NCI-H1105 (cell line): ENCODE measurements around the gene URAD.
A peak's percentile ranks its signal among the peaks of the same experiment; 100 is the strongest.
"Not testable (repeated sequence)": the region's sequence is repeated elsewhere in the genome, so short reads cannot be mapped to it uniquely, and the experiment has no call there.

Experiments
- DNase-seq: peaks from one replicate; lab custom pipeline; 2025; lab: John Stamatoyannopoulos, UW

Gene URAD

DNA sequence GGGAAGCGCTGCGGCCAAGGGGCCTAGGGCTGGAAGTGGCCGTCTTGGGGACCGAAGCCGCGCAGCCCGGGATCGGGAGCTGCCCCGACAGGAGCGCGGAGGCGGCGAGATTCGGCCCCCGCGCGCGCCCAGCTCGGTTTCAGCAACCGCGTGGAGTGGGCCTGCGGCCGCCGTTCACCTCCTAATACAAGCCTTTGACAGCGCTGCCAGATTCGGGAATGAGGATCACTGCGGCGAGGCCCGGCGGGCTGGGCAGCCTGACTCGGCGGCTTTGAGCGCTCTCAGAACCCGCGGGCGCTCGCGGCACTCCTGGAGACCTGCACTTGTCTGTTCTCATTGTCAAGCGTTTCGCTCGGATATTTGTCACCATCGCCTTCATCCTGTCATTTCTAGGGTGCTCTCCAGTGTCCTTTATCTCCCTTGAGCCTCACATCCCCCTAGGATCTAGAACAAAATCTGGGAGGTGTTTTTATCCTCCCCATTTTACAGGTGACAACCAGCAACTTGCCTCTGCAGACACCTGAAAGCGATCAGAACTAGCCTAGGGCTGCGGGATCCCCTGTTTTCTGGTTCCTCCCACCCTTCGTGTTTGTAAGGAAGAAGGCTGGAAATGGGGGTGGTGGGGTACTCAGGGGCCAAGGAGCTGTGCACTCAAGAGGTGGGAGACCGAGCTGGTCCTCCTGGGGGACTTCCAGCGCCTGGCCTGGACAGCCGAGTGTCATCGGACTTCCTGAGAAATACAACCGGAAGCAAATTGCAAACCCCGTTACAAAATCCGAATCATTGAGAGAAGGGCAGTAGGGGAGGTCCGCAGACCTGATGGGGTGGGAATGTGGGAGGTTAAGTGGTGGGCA, 17.9 kb downstream of the URAD start:
- DNase-seq = no peak

DNA sequence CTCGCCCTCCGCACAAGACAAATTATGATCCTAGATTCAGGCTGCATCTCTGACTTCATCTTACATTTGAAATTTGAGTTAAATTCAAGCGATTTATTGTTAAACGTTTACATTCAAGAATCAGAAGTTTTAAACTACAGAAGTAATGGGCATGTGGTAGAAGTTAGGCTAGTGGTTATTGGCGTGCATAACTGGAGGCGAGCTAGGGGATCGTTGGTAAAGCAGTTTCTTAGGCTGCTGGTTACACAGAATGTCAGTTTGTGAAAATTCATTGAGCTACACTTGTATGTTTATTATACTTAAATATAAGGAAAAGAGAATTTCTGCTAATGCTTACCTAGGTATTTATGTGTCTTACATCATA, 18.6 kb downstream of the URAD start:
- no peak for DNase-seq

DNA sequence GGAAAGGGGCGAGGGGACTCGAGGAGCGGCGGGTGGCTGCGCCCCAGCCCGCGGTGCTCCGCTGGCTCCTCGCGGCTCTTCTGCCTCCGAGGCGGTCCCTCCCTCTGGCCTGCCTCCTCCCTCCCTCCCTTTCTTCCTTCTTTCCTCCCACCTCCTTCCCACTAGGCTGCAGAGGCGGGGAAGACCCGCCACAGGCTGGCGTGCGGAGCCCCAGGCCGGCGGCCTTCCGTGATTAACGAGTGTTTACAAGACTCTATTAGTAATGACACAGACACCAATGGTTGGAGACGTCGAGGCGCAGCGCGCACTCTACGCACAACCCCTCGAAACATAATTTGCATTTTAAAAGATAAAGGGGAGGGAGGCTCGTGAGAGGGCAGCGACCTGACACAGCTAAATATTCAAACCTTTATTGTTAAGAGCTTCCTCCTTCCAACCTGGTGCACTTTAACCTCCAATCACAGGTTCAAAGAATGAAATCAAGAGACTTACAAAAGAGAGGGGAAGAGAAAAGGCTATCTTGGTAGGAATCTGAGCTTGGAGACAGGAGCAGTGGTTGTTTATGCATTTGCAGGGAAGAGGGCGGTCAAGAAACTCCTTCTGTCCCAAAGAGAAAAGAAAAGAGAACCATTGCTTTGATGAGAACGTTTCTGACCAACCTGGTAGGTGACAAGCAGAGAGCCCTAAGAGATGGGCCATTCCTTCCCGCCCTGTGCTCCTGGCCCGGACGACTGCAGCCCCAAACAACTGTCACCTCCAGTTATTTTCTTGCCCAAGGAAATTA, 19.2 kb downstream of the URAD start, which contains the start of gene CDX2:
CDX2 (minus strand) TSS at position 234 of the 784 bp plus-strand sequence. CDS start 309 bp downstream, outside the sequence.
- peak; percentile 51 for DNase-seq

DNA sequence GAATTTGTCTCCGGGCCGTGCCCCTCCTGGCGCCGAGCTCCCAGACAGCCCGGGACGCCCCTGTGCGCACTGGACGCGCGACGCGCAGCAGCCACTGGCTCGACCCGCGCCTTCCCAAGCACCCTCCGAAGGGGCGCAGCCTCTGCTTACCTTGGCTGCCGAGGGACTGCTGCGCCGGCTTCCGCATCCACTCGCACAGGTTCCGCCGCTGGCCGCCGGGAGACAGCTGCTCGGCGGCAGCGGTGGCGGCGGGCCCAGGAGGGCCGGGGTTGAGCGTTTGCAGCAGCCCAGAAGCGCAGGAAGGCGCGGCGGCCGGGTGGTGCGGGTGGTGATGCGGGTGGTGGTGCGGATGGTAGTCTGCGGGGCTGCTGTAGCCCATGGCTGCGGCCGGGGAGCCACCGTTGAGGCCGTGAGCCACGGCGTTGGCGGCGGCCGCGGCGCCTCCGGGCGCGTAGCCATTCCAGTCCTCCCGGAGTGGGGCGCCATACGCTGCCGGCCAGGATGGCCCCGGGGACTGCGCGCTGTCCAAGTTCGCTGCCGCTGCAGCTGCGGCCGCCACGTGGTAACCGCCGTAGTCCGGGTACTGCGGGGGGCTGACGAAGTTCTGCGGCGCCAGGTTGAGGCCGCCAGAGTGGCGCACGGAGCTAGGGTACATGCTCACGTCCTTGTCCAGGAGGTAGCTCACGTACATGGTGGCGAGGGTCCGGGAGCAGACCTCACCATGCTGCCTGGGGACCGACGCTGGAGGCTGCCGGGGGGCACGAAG, 20.0 kb downstream of the URAD start:
- peak; percentile 33 for DNase-seq

DNA sequence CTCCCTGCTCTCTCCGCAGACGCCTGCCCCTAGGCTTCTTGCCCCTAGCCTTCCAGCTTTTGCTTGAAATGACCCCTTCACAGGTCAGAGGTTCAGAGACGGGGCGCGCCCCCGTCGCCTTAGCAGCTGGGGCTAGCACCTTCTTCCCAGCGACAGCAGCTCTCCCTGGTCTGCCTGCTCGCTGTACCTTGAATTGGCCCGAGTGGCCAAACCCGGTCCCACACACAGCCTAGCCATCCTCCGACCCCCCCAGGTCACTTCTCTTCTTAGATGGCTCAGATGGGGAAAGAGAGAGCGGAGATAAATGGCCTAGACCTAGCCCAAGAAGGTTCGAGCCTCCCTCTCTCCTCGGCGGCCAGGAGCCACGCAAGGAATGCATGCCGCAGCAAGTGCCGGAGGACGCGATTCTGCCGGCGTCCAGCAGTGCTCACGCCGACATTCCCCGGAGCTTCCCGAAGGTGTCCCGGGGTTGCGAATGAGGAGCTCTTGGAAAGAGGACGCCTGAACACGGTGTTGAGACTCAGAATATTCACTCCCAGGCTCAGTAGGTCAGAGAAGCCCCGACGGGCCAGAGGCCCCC, 20.7 kb downstream of the URAD start:
- DNase-seq = no peak

DNA sequence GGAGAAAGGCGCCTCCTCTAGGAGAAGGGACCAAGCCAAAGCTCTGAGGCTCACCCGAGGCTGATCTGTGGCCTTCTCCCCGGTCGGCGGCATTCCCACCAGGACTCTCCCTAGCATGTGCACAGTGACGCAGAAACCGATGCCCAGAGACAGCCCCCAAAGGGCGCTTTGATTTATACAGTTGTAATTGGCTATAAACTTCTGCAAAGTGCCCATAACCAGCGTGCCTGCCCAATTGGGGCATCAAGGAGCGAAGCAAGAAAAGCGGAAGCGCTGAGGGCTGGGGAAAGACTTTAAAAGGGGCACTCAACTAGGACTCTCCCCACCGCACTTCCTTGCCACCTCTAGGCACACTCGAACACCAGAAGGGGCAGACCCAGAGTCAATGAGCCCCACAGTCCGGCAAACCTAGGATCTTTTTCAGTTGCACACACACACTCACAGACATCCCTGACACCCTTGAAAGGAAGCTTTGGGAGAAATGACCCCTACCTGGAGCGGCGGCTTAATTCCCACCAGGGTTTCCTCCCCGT, 21.2 kb downstream of the URAD start:
- no peak for DNase-seq

DNA sequence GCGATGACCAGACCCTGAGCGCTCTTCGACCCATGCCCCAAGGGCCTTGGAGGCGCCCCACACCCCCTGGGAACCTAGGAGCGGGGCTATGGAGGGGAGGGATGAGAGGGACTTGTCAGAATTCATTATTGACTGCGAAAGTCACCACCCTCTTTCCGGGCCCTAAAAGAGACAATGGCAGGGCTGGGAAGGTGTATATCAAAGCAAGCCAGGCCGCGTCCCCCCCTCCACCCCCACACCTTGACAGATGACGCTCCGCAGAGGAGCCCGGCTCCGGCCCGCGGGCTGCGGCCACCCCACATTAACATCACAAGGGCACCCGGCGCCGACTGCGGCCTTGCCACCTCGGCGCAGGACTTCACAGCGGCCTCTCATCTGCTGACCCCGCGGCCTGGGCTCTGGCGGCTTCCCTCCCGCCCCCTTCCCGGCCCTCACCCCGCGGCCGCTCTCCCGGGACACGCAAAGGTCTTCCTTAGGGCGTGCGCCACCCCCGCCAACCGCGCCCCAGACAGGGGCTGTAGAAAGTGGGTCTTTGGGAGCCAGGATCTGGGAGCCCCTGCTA, 21.8 kb downstream of the URAD start:
- no peak for DNase-seq

DNA sequence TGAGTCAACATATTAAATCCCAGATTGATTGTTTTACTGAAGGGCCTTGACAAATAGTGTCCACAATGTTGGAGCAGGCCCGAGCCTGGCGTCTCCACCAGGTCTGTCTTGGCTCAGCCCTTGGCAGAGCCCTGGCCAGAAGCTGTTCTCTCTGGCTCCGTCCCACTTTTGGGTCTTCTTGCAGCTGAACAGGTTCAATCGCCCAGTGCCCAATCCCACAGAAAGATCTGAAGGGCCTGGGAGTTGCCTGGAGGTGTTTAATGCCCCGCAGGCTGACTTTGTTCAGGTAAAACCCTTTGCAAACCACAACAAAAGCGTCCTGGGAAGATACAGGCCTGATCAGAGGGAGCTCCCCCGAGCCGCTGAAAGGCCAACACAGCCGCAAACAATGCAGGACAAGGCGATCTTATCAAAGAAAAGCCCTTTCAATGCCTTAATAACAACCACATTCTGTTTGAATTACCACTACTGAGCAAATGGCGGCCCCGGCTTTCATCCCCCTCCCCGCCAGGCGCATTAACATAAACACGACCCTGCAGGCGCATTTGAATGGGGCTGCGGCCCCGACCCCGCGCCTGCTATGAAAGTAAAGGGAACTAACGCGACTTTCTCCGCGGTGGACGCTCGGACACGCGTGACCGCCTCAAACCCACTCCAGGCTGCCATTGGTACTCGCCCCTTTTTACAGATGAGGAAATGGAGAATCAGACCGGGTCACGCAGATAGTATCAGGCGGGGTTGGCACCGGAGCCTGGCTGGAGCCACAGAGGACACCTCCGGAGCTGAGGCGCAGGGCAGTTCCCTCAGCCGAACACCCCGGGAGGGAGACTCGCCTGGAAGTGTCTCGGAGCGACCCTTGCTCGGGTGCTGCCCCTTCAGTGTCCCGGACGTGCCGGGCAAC, 22.5 kb downstream of the URAD start:
- no peak for DNase-seq

DNA sequence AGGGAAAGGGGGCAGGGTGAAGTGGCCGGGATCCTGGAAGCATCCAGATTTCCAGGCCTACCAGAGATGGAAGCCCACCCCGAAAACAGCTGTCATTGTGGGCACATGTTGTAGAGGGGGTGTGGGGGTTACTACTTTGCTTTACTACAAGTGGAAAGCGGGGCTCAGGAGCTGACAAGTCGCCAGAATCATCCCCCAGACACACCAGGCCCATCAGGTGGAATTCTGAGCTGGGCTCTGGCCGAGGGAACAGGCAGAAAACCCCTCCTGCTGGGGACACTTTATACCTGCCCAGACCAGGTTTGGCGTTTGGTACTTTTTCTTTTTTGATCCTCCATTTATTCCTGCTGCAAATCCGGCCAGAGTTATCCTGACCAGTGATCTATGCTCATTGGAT, 23.2 kb downstream of the URAD start:
- DNase-seq = no peak

DNA sequence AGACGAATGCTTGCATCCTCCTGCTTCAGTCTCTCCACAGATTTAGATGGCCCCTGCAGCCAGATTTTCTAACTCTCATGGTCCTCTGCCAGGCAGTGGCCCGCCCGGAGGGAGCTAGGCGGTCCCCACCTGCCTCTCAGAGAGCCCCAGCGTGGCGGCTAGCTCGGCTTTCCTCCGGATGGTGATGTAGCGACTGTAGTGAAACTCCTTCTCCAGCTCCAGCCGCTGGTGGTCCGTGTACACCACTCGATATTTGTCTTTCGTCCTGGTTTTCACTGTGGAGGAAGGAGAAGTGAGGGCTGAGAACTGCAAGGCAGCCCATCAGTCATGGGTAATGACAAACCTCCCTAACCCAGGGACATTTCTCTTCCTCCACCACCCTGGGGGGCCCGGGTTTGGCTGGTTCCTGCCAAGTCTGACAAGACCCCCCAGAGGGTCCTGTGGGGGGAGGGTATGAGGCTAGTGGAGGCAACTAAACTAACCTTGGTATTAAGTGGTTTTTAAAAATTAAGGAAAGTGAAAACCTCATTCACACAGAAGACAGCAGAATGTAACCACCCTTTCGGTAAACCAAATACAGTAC, 23.7 kb downstream of the URAD start:
- no peak for DNase-seq

DNA sequence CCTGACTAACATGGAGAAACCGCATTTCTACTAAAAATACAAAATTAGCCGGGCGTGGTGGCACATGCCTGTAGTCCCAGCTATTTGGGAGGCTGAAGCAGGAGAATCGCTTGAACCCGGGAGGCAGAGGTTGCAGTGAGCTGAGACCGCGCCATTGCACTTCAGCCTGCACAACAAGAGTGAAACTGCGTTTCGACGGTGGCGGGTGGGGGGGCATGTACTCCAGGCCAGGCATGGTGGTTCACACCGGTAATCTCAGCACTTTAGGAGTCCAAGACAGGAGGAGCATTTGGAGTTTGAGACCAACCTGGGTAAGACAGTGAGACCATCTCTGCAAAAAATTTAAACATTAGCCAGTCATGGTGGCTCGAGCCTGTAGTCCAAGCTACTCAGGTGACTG, 24.3 kb downstream of the URAD start:
- DNase-seq = not testable (repeated sequence)

DNA sequence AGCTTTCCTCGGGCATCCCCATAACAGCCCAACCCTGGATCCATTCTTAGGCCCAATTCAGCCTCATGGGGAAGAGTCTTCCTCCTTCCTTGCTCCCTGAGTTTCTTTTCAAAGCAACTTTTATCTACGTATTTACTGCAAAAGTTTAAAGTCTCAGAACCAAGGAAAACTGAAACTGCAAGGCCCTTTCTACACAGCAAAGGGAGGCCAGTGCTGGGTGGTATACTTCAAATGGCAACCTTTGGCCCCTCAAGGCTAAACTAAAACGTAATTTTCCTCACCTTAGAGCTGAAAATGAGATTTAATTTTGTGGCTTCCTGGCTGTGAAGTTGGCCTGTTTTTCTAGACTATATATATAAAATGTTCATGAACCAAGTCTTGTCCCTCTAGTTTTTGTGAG, 25.0 kb downstream of the URAD start:
- no peak for DNase-seq

DNA sequence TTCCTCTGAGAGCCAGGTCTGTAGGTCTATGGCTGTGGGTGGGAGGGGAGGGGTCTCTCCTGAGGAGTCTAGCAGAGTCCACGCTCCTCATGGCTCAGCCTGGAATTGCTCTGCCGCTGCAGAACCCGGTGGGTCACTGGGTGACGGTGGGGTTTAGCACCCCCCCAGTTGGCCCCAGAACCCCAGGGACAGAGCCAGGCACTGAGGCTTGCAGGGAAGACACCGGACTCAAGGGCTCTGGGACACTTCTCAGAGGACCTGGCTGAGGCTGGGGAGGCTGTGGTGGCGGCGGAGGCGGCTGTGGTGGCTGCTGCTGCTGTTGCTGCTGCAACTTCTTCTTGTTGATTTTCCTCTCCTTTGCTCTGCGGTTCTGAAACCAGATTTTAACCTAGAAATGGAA, 25.5 kb downstream of the URAD start:
- no peak for DNase-seq

DNA sequence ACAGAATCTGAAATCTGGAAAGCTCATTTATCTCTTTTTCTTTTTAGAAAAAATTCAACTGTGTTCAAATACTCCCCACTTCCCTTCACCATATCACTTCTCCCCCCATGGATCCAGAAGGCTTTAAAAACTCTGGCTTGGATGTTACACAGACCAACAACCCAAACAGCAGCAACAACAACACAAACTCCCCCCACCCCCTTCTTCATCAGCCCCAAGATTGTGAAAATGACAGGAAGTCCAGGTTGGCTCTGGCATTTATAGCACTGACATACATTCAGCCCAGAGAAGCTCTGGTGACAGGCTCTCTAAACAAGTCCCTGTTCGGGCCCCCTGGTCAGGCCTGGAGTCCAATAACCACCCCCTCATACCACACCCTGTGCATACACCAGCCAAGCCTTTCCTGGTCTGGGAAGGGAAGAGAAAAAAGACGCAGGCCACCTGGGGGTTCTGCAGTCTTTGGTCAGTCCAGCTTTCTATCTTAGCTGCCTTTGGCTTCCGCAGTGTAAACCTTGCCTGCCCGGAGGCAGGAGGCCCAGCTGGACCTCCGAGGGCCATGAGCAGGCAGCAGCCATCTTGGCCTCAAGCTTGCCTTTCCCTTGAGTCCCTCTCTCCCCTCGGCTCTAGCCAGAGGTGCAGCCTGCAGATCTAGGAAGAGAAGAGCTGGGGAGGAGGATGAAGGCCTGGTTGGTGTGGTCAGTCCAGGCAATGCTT, 26.2 kb downstream of the URAD start:
- no peak for DNase-seq

DNA sequence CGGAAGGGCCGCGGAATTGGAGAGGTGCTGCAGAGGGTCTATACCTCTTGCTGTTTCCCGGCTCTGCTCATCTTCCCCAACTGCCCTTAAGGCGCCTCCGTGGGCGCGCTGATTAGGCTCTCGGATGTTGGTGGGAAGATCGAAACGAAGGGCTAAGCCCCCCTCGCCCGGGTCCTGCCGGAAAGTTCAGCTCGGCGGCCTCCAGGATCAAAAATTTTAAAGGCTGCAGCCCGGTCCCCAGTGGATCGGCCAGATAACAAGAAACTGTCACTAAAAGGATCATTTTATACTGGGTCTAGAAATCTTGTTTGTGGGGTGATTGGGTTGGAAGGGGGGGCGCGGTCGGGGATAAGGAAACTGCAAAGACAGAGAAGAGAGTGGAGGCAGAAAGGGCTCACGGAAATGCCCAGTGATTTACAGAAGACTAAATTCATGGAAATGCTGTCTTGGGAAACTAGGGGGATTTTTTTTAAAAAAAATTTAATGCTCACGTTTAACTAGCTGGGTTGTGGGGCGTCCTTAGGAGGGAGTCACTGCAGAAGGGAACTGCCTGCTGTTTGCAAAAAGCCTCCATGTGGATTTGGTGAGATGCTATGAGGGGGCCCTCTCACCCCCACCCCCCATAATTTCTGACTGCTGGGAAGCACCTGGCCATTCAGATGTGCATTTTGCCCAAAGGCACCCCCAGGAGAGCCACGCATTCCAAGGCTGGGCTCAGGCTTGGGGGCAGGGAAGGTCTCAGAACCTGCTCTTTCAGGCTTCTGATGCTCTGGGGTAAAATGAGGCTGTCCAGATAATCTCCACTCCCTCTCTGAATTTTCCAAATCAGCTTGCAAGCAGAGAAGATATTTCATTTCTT, 27.0 kb downstream of the URAD start:
- DNase-seq = no peak

DNA sequence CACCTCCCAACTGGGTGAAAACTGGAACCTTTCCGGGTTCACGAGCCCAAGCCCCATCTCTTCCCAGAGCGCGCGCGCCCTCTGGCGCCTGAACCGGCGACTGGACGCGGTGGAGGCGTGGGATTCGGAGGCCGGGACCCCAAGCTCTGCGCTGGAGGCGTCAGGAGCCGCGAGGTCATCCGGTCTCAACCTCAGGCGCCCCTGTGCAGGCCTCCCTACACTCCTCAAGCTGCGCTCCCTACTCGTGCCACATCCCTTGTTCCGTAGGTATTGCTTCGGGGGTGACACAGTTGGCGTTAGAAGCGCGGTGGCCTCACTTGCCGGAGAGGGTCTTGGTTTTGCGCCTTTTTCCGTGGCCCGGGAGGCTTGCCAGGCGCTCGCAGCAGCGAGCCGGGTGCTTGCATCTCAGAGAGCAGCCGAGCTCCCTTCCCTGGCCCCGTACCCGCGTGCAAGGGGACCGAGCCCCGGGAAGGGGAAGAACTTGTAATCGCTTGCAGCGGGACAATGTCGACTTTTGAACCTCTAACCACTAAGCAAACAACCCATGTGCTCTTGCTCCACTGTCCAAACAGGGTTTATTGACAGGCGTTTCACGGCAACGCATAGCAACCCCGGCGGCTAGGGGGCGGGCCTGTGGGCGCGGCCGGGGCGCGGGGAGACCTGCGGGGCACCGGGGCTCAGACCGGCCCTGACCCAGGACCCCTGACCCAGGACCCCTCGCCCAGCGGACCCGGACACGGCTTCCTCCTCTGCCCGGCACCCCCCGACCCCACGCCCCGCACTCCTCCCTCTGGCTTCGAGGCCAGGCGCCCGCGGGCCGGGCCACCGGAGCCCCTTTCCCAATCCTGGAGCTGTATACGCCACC, 27.9 kb downstream of the URAD start:
- peak; percentile 18 for DNase-seq

DNA sequence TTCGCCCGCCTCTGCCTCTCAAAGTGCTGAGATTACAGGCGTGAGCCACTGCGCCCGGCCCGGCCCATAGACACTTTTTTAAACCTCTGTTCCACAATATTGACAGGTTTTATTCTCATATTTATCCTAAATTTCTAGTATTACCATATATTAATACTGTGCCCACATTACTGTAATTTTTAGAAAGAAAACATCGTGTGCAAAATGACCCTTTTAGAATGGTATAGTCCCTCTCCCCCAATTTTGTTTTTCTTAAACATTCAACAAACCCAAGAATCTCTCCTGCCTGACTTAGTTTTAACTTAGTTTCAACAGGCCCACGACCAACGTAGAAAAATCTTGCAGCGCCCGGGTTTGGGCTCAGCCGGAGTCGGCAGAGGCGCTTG, 28.5 kb downstream of the URAD start:
- DNase-seq = no peak
